ENCODE data around the gene HPN. TPM values are rescaled to one million over a fixed set of nuclear protein-coding genes. Genes with fewer than 3 reads are reported as not detected.
"Not testable (repeated sequence)": the region's sequence is repeated elsewhere in the genome, so short reads cannot be mapped to it uniquely, and the experiment has no call there.

Gene HPN
- under 1 TPM in 1 of 2 donors, not detected in 1; 0.31 TPM for total RNA-seq

DNA sequence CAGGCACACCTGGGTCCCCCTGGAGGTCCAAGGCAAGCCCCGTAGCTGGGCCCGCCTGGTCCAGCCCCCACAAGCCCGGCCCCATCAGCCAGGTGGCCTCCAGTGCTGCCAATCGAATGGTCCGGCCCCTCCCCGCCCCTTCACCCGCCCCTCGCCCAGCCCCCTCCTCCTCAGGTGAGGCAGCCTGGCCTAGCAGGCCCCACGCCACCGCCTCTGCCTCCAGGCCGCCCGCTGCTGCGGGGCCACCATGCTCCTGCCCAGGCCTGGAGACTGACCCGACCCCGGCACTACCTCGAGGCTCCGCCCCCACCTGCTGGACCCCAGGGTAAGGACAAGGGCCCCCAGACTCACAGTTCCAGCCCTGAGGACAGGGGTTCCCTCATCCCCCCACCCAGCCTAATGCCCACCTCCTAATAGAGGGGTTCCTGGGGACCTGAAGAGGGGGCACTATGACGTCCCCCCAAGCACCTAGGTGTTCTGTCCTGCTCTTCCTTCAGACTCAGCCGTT, at the start of gene HPN:
HPN (plus strand) TSS at position 174 of the 508 bp plus-strand sequence. CDS start 786 bp downstream, outside the sequence.
- DNase-seq (ENCODE audit: low spot score) (no peak), ATAC-seq (no peak)
- Mint-ChIP-seq H3K27ac (no peak within 1 kb of the TSS), H3K4me1 (ENCODE audit: low read depth in 2 of 2) (peaks cover 8 to 39% of the 10 kb centered on the region in 2 donors), H3K36me3 (no peaks in the 10 kb centered on the region), H3K4me3 (peak within 1 kb of the TSS; percentile 52), H3K9me3 (no peaks in the 10 kb centered on the region), H3K27me3 (peaks cover 18 to 25% of the 10 kb centered on the region in 2 donors)

DNA sequence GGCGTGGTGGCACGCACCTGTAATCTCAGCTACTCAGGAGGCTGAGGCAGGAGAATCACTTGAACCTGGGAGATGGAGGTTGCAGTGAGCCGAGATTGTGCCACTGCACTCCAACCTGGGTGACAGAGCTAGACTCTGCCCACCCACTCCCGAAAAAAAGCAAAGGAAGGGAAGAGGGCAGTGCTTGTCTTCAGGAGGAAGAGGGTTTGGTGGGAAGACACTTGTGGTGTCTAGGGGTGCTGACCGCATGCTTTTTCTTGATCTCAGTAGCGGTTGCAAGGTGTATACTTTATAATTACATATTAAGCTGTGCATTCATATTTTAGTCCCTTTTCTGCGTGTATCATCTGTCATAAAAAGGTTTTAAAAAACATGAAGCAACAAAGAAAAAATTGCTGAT, 48.9 kb upstream of the HPN start:
- not testable (repeated sequence) for H3K36me3 Mint-ChIP-seq; ATAC-seq; H3K27me3 Mint-ChIP-seq; H3K9me3 Mint-ChIP-seq; H3K27ac Mint-ChIP-seq; DNase-seq (ENCODE audit: low spot score)
- Mint-ChIP-seq H3K4me3 (peak overlapping the region; percentile 63), H3K4me1 (ENCODE audit: low read depth in 2 of 2) (peaks cover 15 to 35% of the 10 kb centered on the region in 2 donors)

DNA sequence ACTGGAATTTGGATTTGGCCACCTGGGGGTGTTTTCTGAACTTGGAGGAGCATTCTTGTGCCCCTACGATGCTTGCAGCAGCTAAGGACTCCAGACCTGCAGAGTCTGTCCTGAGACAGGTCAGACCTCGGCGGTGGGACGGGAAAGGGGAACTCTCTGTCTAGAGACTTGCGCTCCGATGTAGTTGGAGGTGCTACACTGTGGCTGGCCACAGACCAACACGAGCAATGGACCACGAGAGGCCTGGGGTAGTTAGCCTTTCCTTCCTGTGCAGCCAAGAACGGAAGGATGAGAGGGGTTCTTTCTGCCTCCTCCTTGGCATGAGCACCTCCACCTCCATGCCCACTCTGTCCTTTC, 47.3 kb upstream of the HPN start:
- peak; percentile 62 to 79 for ATAC-seq
- no peak for DNase-seq (ENCODE audit: low spot score)
- Mint-ChIP-seq H3K27ac (peak overlapping the region in 1 of 2 donors; percentile 15), H3K4me1 (ENCODE audit: low read depth in 2 of 2) (peaks cover 23 to 40% of the 10 kb centered on the region in 2 donors), H3K27me3 (no peaks in the 10 kb centered on the region), H3K4me3 (no peak overlapping the region), H3K36me3 (no peaks in the 10 kb centered on the region), H3K9me3 (no peaks in the 10 kb centered on the region)

DNA sequence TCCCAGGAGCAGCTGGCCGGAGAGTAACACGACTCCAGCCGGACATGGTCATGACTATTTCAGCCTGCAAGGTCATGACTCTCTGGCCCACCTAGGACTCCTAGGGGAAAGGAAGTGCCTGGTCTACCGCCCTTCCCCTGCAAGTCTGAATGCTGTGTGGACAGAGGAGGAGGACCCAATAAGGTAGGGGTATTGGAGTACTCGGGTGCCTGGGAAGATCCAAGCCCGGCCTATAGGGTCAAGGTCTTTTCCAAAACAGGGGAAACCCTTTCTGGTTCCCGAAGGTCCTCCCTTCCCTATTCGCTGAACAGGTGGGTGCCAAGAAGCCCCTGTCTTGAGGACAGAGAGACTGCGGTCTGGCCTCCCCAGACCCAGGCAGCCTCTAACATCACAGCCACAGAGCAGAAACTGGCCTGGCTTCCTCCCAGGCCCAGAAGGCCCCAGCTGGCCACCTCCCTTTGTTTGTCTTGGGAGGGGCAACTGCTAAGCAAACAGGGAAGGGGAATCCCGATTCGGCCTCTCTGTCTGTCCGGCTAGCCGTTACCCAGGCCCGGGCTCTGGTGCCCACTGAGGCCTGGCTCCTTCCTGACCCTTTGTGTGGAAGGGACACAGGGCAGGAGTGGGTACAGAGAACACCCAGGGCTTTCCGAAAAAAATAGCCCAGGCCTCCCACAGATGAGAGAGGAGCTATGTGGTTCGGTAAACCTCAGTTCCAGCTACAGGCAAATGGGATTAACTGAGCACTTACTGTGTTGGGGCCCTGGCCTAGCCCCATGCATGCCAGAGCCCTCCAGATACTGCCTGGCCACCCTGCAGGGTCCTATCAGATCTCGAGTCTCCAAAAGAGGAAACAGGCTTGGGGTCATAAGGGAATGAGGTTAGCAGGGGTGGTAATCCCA, 46.6 kb upstream of the HPN start:
- Mint-ChIP-seq H3K4me3 (no peak overlapping the region), H3K4me1 (ENCODE audit: low read depth in 2 of 2) (peaks cover 23 to 39% of the 10 kb centered on the region in 2 donors), H3K27me3 (no peaks in the 10 kb centered on the region), H3K27ac (peak overlapping the region in 1 of 2 donors; percentile 15), H3K9me3 (no peaks in the 10 kb centered on the region), H3K36me3 (no peaks in the 10 kb centered on the region)
- no peak for DNase-seq (ENCODE audit: low spot score)
- ATAC-seq = no peak

DNA sequence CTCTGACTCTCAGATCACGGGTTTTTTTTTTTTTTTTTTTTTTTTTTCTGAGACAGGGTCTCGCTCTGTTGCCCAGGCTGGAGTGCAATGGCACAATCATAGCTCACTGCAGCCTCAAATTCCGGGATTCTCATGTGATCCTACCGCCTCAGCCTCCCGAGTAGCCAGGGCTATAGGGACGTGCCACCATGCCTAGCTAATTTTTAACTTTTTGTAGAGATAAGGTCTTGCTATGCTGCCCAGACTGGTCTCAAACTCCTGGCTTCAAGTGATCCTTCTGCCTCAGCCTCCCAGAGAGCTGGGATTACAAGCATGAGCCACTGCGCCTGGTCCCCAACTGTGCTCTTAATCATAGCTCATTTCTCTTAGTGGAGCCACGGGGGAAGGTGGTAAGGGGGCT, 46.0 kb upstream of the HPN start:
- no peak overlapping the region for H3K27ac Mint-ChIP-seq
- no peak for ATAC-seq
- peaks cover 23 to 40% of the 10 kb centered on the region in 2 donors for H3K4me1 Mint-ChIP-seq (ENCODE audit: low read depth in 2 of 2)

DNA sequence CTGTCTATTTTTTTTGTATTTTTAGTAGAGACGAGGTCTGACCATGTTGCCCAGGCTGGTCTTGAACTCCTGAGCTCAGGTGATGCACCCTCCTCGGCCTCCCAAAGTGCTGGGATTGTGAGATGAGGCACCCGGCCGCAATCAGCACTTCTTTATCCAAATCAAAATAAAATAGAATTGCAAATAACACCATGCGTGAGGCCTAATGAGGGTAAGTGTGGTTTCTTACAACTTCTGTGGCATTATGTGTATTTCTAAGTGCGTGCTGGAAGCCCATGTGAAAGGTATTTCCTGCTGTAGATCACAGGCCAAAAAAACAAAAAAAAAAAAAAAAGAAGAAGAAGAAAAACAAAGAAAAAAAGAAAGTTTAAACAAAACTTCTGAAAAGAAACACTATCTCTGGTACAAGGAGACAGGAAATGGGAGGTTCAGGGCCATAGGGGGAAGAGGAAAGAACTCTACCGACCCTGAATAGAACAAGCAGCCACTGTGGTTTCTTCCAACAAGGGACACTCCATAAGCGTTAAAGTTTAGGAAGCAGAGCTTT, 44.4 kb upstream of the HPN start:
- H3K4me3 Mint-ChIP-seq = peak overlapping the region; percentile 56
- H3K9me3 Mint-ChIP-seq = no peaks in the 10 kb centered on the region
- H3K36me3 Mint-ChIP-seq = peaks cover 6% of the 10 kb centered on the region
- ATAC-seq (no peak), DNase-seq (ENCODE audit: low spot score) (no peak)
- no peaks in the 10 kb centered on the region for H3K27me3 Mint-ChIP-seq
- H3K4me1 Mint-ChIP-seq (ENCODE audit: low read depth in 2 of 2) = peaks cover 32 to 45% of the 10 kb centered on the region in 2 donors
- H3K27ac Mint-ChIP-seq = peak overlapping the region; percentile 70 to 72

More for the DNA sequence above, 46.0 kb upstream of the HPN start:
- Mint-ChIP-seq H3K9me3 (no peaks in the 10 kb centered on the region), H3K36me3 (no peaks in the 10 kb centered on the region), H3K4me3 (no peak overlapping the region), H3K27me3 (no peaks in the 10 kb centered on the region)
- DNase-seq (ENCODE audit: low spot score) = no peak

DNA sequence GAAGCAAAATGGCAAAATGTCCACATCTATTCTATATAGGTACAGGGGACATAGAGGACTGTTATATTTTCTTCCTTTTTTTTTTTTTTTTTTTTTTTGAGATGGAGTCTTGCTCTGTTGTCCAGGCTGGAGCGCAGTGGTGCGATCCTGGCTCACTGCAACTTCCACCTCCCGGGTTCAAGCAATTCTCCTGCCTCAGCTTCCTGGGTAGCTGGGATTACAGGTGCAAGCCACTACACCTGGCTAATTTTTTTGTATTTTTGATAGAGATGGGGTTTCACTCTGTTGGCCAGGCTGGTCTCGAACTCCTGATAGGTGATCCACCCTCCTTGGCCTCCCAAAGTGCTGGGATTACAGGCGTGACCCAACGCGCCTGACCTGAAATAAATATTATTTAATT, 43.3 kb upstream of the HPN start:
- H3K36me3 Mint-ChIP-seq; H3K9me3 Mint-ChIP-seq; H3K27ac Mint-ChIP-seq; ATAC-seq; DNase-seq (ENCODE audit: low spot score); H3K4me3 Mint-ChIP-seq; H3K27me3 Mint-ChIP-seq: not testable (repeated sequence)
- H3K4me1 Mint-ChIP-seq (ENCODE audit: low read depth in 2 of 2) = peaks cover 40 to 53% of the 10 kb centered on the region in 2 donors

DNA sequence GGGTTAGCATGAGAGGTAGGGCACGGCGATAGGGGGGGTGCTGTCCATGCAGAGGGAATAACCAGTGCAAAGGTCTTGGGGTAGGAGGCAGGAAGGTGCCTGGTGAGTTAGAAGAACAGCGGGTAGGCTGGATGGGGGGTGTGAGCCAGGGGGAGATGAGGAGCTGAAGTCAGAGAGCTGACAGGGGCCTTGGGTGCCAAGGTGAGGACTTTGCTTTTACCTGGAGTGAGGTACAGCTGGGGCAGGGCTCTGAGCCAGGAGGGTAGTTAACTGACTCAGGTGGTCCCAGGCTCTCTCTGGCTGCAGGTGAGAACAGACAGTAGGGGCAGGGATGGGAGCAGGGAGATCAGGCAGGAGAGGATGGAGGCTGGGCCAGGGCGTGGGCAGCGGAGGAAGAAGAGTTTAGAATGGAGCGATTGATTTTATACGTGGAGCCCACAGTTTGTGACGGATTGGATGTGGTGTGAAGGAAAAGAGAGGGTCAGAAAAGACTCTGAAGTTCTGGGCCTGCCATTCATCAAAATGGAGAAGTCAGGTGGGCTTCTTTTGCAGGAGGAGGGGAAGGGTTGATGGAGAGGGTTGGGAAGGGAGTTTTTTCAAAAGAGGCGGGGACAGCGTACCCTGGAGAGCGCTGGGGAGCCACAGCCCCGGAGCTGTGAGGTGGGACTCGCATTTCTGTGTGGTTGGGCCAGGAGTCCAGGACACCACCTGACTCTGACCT, 42.6 kb upstream of the HPN start:
- Mint-ChIP-seq H3K4me1 (ENCODE audit: low read depth in 2 of 2) (peaks cover 45 to 55% of the 10 kb centered on the region in 2 donors), H3K36me3 (peaks cover 6% of the 10 kb centered on the region), H3K4me3 (peak overlapping the region; percentile 78), H3K9me3 (no peaks in the 10 kb centered on the region), H3K27ac (peak overlapping the region; percentile 76 to 77), H3K27me3 (no peaks in the 10 kb centered on the region)
- ATAC-seq (no peak), DNase-seq (ENCODE audit: low spot score) (no peak)

DNA sequence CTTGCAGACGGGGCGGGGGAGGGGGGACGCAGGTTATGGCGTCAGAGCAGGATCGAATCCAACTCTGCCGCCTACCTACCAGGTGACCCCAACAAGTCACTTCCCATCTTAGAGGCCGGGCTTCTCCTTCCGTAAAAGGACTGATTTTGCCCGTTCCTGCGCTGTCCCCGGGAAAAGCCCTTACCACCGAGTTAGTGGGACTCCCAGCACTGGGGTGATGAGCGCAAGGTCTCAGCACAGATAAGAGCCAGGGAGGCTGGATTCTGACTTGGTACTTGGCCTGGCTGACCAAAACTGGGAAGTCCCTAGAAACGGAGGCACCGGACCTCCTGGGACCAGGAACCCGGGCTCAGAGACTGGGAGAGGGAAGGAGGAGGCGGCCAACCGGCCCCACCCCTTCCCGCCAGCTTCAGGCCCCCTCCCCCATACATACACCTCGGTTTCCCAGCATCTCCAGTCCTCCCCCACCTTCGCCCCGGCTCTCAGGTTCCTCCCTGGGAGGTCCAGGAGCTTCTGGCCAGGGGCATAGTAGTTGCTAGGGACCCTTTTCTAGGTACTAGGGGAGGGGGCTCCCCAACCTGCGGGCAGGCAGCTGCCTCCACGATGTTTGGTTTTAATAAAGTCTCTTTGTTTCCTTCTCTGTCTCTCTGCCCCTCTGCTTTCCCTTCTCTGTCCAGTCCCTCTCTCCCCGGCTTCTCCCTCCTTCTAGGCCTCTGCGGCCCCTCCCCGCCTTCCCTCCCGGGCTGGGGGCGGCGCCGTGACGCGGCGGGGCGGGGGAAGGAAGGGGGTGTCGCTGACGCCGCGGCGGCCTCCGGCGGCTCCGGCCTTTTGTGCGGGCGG, 41.8 kb upstream of the HPN start, which contains the start of gene GRAMD1A:
GRAMD1A (plus strand) TSS at position 826 of the 840 bp plus-strand sequence. CDS start 156 bp downstream, outside the sequence.
- DNase-seq (ENCODE audit: low spot score) = peak; percentile 84
- peak within 1 kb of the TSS; percentile 96 for H3K4me3 Mint-ChIP-seq
- no peaks in the 10 kb centered on the region for H3K27me3 Mint-ChIP-seq
- no peaks in the 10 kb centered on the region for H3K9me3 Mint-ChIP-seq
- H3K27ac Mint-ChIP-seq = peak within 1 kb of the TSS; percentile 84 to 91
- ATAC-seq = peak; percentile 86 to 89
- peaks cover 6% of the 10 kb centered on the region for H3K36me3 Mint-ChIP-seq
- peaks cover 45 to 54% of the 10 kb centered on the region in 2 donors for H3K4me1 Mint-ChIP-seq (ENCODE audit: low read depth in 2 of 2)

DNA sequence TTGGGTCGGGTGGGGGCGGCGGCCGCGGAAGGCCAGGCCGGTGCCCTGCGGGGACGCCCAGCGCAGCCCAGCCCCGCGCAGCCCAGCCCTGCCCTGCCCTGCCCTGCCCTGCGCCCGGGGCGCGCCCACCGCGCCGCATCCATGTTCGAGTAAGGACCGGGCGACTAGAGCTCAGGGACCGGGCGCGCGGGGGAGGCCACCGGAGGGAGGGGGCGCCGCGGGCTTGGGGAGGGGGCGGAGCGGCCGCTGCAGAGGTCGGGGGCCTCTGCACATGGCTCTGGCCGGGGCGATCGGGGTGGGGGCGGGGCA, 41.2 kb upstream of the HPN start:
- Mint-ChIP-seq H3K9me3 (no peaks in the 10 kb centered on the region), H3K4me1 (ENCODE audit: low read depth in 2 of 2) (peaks cover 45 to 56% of the 10 kb centered on the region in 2 donors), H3K4me3 (peak overlapping the region; percentile 89), H3K27me3 (no peaks in the 10 kb centered on the region), H3K27ac (peak overlapping the region; percentile 76 to 77), H3K36me3 (peaks cover 6% of the 10 kb centered on the region)
- DNase-seq (ENCODE audit: low spot score) (no peak), ATAC-seq (no peak)

DNA sequence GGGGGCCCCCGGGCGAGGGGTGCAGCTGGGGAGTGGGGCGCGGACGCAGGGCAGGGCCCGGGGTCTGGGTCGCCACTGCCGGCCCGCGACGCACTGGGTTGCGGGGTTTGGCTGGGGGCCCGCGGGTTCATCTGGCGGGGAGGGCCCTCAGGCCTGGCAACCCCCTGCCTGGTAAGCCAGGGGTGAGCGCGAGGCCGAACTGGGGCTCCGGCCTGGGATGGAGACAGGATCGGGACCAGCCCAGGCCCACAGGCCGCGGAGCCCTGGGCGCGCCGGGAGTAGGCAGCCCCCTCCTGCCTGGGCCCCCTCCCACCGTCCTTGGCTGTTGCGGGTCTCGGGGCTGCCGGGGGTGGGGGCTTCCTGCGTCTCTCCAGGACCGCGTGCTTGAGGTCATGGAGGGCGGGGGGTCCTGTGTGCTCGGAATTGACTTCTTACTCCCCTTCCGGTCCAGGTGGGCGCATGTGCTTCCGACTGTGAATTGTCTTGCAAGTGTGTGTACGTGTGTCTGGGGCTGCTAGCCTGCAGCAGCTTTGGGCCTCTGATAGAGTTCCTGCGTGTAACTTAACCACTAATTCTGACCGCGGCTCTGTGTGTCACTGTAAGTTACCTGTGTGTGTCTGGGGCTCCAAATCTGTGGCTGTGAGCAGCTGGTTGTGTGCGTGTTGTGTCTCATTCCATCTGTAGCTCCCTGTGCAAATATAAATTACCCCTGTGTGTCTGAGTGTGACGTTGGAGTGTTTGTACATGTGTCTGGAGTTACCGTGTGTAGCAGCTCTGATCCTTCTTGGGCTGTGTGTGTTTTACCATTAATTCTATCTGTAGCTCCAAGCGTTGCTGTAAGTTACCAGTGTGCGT, 40.6 kb upstream of the HPN start:
- Mint-ChIP-seq H3K4me3 (peak overlapping the region; percentile 96), H3K27me3 (no peaks in the 10 kb centered on the region), H3K36me3 (peaks cover 6% of the 10 kb centered on the region), H3K9me3 (no peaks in the 10 kb centered on the region), H3K4me1 (ENCODE audit: low read depth in 2 of 2) (peaks cover 45 to 56% of the 10 kb centered on the region in 2 donors), H3K27ac (peak overlapping the region; percentile 84 to 91)
- ATAC-seq = peak; percentile 1 to 32
- DNase-seq (ENCODE audit: low spot score) = no peak

DNA sequence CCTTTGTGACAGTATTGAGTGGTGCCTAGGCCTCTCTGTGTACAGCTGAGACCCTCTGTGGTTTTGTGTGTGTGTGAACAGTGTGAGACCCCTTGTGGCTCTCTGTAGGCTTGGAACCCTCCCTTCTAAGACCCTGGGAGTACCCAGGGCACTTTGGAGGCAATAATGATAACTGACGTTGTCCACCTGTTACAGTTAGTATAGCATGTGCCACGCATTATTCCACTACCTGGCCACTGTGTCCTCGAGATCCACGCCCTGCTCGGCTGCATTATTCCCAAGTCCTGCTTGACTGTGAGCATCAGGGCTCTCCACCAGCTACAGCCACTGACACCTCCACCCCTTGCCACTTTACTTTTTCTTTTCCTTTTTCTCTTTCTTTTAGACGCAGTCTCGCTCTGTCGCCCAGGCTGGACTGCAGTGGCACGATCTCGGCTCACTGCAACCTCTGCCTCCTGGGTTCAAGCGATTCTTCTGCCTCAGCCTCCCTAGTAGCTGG, 39.4 kb upstream of the HPN start:
- H3K4me3 Mint-ChIP-seq = peak overlapping the region; percentile 96
- no peak for ATAC-seq
- H3K27ac Mint-ChIP-seq = peak overlapping the region; percentile 84 to 91
- no peak for DNase-seq (ENCODE audit: low spot score)
- no peaks in the 10 kb centered on the region for H3K27me3 Mint-ChIP-seq
- no peaks in the 10 kb centered on the region for H3K9me3 Mint-ChIP-seq
- H3K36me3 Mint-ChIP-seq = peaks cover 6% of the 10 kb centered on the region
- peaks cover 48 to 54% of the 10 kb centered on the region in 2 donors for H3K4me1 Mint-ChIP-seq (ENCODE audit: low read depth in 2 of 2)

Data from natural killer cell treated with Interleukin-12 subunit alpha and Interleukin-12 subunit beta and Interleukin-15 and Interleukin-18, amount 100 ng/mL, for 72 hours (primary cell).